Measurements from ENCODE around the gene ACSS3. TPM values are rescaled to one million over a fixed set of nuclear protein-coding genes. Genes with fewer than 3 reads are reported as not detected.
"Not testable (repeated sequence)": the region's sequence is repeated elsewhere in the genome, so short reads cannot be mapped to it uniquely, and the experiment has no call there.

The ACSS3 gene
- polyA plus RNA-seq, 4 donors: 19.1 to 21.6 (median 20.4) TPM

- DNase-seq (ENCODE audit: low read depth in 4 of 4, low spot score in 2 of 4): no peak
Measured at GRCh38 chr12:81089412-81089811, 11.5 kb downstream of the ACSS3 start.

DNA sequence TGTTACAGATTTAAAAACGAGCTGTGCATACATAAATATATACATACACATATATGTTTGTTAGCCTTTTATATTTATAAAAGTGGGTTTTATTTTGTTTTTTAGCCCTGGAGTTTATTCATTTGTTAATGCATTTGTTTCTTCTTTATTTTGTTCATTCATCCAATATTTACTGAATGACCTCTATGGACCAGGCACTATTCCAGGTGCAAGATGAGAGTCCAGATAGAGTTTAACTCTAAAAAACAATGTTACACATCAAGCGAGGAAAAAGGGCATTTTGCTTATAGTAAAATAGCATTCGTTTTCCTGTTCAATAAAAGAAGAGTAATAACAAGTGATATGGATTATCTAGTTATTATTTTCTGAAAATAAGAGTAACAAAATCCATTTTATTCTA is 14.2 kb downstream of the ACSS3 start:
- no peak for DNase-seq (ENCODE audit: low read depth in 4 of 4, low spot score in 2 of 4)

DNA sequence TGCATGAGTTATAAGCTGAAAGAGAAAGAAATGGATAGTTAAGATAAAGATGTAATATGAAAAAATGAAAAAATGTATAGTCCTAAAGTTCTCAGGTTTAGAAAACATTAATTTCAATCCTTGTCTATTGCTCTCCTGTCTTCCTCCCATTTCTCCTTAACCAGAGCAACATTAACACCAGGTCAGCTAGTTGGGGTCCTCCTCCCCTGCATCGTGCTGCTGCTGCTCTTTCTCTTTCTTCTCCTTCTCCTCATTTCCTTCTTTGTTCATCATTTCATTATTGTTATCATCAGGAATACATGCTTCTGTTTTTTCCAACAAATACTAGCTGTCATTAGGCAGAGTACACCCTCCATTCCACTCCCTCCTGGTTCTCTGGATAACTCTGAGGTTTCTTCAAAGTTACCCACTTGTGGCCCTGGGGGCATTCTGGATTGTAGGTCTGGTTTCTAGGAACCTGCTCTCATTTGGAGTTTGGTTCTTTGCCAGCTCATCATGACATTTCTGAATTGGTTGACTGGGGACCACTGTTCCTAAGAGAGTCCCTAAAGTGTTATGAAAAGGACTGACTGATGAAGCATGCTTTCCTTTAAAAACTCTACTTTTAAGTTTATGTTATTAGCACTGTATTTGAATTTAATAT is 17.0 kb downstream of the ACSS3 start:
- no peak for DNase-seq (ENCODE audit: low read depth in 4 of 4, low spot score in 2 of 4)

GRCh38 chr12:81095501-81096232 is 17.8 kb downstream of the ACSS3 start:
- DNase-seq (ENCODE audit: low read depth in 4 of 4, low spot score in 2 of 4): no peak

DNA sequence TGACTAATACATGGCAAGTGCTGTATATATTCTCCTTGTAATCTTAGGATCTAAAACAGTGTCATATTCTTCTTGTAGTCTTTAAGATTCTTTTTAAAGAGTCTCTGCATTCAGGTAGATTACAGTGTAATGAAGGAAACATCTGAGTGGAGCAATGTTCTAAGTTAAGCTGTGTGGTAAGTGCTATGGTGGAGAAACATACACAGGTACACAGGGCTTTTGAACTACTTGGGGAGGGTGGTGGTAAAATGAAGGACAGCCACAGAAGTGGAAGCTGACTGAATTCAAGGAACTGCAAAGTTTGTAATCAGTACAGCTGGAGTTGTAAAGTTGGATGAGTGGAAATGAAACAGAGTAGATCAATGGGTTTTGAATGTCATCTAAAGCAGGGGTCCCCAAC is 27.8 kb downstream of the ACSS3 start:
- DNase-seq (ENCODE audit: low read depth in 4 of 4, low spot score in 2 of 4): no peak

DNA sequence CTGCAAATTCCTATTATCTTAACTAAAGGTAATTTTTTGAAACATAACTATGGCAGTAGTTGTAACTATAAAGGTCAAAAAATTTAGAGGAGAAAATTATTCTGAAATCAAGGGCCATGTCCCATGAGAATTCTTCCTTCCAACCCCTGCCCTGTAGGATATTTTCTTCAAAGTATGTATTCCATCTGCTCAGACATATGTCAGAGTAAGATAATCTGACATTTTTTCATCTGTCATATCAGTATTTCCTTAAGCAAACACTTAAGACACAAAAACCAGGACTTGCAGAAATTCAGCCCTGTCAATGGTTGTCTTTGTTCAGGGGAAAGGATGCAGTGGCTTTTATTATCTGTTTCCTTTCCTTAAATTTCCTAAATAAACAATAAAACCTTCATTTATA is 36.3 kb downstream of the ACSS3 start:
- no peak for DNase-seq (ENCODE audit: low read depth in 4 of 4, low spot score in 2 of 4)

- DNase-seq (ENCODE audit: low read depth in 4 of 4, low spot score in 2 of 4): not testable (repeated sequence)
Measured at GRCh38 chr12:81119069-81119468, 41.2 kb downstream of the ACSS3 start.

DNA sequence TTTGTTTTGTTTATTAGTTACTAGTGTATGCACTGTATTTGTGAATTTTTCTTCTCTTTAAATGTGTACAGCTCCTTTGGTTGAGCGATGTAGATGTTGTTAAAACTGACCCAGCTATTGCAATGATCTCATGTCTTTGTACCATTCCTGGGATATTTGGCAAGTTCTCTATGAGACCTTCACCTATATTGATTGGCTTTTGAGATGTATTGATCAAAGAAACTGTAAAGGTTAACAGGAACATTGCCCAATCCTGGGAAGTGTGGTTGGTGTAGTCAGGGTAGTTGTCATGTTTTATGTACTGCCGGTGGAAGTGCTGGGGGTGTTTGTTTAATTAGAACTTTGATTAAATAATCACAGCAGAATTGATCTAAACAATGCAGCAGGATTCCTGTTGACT is 43.1 kb downstream of the ACSS3 start:
- no peak for DNase-seq (ENCODE audit: low read depth in 4 of 4, low spot score in 2 of 4)

DNA sequence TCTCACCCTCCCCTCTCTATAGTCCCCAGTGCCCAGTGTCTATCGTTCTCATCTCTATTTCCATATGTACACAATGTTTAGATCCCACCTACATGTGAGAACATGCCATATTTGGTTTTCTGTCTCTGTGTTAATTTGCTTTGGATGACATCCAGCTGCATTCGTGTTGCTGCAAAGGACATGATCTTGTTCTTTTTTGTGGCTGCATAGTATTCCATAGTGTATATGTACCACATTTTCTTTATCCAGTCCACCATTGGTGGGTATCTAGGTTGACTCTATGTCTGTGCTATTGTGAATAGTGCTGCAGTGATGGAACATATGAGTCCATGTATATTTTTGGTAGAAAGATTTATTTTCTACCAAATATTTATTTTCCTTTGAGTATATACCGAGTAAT is 45.7 kb downstream of the ACSS3 start:
- DNase-seq (ENCODE audit: low read depth in 4 of 4, low spot score in 2 of 4): no peak

GRCh38 chr12:81125691-81126090 is 47.8 kb downstream of the ACSS3 start:
- DNase-seq (ENCODE audit: low read depth in 4 of 4, low spot score in 2 of 4): no peak

DNA sequence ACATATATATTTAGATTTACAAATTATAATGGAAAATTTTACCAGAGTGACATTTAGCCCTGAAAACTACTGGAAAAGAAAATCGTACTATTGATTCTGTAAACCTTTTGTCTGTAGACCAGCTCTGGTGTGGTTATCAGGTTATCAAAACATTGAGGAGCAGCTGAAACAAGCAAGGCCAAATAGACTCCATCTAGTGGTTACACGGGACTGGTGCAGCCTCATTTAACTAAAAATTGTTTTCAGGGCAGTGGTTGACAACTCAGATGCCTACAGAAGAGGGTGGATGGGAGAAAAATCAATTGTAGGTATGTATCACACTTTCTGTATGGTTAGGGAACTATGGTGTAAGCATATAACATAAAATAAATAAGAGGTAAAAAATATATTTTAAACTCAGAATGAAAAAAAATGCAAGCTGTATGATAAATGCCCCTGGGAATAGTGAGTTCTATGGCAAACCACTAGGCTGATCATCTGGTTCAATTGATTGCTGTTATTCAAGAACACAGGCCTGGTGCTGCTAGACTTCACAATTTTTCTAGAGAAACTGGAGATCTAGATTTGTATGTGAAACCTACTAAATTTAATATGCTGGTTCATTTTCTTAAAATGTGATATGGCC is 51.2 kb downstream of the ACSS3 start:
- peak in 1 of 4 donors; percentile 6 for DNase-seq (ENCODE audit: low read depth in 4 of 4, low spot score in 2 of 4)

DNA sequence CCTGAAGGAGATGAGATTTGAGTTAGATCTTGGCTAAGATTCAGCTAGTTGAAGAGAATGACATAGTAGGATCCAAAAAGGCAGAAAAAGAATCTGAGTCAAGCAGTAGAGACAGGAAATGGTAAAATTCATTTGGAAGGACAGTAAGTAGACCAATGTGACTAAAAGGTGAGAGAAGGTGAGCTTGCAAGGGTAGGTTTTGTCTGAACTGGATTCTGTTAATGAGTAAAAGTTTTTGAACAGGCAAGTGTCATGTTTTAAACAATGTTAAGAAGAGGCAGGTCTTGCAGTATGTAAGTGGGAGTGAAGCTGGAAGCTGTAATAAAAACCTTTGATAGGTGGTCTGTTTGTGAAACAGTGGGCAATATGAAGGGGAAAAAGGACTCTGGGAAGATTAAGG is 58.6 kb downstream of the ACSS3 start:
- DNase-seq (ENCODE audit: low read depth in 4 of 4, low spot score in 2 of 4): no peak

DNA sequence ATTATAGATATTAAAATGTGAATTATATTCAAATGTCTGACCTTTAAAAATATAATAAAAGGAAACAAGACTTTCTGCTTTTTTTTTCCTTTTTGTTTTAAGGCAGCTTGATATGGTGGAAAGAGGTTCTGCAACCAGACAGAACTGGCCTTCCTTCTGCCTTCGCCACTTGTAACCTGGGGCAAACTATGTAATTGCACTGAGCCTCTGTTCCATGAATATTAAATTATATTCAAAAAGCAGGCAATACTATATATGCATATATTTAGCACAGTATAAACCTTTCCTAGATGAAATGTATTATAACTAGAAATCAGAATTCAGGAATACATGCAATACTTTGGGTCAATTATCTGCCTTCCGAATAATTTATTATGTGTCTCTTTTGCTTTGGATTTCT is 59.9 kb downstream of the ACSS3 start:
- no peak for DNase-seq (ENCODE audit: low read depth in 4 of 4, low spot score in 2 of 4)

DNA sequence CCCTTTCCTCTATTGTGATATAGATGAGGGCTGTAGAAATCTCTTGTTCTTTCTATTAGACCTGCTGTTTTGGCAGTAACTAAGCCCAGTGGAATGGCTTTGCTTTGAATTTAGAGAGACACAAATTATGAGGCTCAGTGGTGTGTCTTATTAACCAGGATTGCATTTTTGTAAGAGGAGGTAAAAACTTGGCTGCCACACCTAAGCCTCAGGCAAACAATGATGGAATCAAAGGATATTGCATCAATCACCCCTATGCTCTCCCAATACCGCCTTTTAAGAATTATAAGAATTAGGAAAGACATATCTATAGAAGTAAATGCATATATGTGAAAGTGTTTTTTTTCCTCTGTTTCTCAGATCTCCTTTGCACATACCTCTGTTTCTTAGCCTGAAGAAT is 63.3 kb downstream of the ACSS3 start:
- DNase-seq (ENCODE audit: low read depth in 4 of 4, low spot score in 2 of 4): no peak

GRCh38 chr12:81143057-81143456 is 65.2 kb downstream of the ACSS3 start:
- DNase-seq (ENCODE audit: low read depth in 4 of 4, low spot score in 2 of 4): no peak

GRCh38 chr12:81146228-81147225 is 68.6 kb downstream of the ACSS3 start:
- DNase-seq (ENCODE audit: low read depth in 4 of 4, low spot score in 2 of 4): no peak

DNA sequence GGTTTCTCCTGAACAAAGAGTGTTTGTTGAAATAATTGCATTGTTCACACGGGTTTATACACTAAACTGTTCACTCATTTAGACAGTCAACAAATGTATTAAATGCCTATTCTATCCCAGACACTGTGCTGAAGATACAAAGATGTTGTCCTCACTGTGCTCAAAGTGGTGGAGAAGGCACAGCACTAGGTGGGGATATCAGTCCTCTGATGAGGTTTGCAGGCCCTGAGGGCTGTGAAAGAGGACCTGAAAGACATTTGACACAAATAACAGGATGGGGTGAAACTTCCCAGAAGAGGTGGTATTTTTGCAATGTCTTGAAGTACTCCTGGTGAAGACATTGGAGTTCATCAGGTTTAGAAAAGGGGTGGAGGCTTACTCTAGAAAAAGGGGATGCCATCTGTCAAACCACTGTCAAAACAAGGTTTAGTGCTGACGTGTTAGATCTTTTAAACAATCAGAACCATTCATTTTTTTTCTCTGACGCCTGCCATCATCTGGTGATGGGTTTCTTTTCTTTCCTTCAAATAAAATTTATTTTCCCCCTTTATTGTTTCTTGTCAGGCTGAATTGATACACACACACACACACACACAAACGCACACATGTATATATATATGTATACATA is 69.5 kb downstream of the ACSS3 start:
- DNase-seq (ENCODE audit: low read depth in 4 of 4, low spot score in 2 of 4): no peak

DNA sequence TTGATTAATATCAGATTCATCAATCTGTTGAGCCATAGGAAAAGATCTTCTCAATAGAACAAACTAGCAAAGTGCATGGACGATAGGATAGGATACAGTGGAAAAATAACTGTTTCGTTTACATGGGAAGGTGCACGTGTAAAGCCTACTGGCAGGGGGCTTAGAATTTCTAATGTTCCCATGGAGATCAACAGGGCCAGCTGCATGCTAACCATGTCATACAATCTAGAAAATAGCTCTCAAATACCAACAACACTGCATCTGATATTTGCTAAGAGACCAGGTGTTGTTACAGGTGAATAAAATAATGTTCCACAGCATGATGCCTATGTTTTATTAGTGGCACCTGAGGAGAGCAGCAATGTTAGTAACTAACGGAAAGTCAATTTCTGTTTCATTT is 72.5 kb downstream of the ACSS3 start:
- DNase-seq (ENCODE audit: low read depth in 4 of 4, low spot score in 2 of 4): no peak

GRCh38 chr12:81159856-81160255 is 82.0 kb downstream of the ACSS3 start:
- DNase-seq (ENCODE audit: low read depth in 4 of 4, low spot score in 2 of 4): no peak

DNA sequence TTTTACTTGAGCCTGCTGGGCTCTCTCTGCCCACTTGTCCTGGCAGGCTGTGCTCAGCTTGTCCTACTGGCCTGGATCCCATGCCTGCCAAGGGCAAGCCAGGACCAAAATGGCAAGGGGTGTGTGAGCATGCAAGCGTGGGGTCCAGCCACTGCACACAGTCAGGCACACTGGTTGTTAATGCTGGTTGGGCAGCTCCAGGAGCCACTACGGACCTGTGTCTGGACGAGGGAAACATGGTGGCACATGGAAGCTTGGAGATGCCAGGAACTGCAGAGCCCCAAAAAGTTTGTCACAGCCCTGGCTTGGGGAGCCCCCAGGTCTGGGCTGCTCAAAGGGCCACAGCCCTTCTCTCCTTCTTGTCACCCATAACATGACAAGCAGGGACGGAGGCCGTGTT is 83.8 kb downstream of the ACSS3 start:
- no peak for DNase-seq (ENCODE audit: low read depth in 4 of 4, low spot score in 2 of 4)
